CD4-positive, alpha-beta T cell (primary cell): Measurements from ENCODE around the gene SCAPER. TPM values are rescaled to one million over a fixed set of nuclear protein-coding genes. Genes with fewer than 3 reads are reported as not detected.

ENCODE experiments used
- ATAC-seq: fragments of 200-7000 bp; cut with Tn5 transposase; one replicate; pipeline ENCODE4 v1.10.0; 2022; ENCODE audit warnings: mild to moderate bottlenecking; ENCODE audit not compliant: poor library complexity
- CTCF ChIA-PET: fragments of 350-600 bp; sonication (Branson Sonifier 250); formaldehyde crosslinking; loops from one replicate; lab custom pipeline; 2021; ENCODE audit warnings: antibody characterized with exemption, inconsistent platforms; lab: Charles Lee
- POLR2A ChIA-PET: fragments of 350-600 bp; sonication (Branson Sonifier 250); formaldehyde crosslinking; loops from one replicate; lab custom pipeline; 2021; ENCODE audit warnings: antibody characterized with exemption, inconsistent platforms; lab: Charles Lee
- DNase-seq, 14 experiments: peaks; one replicate each; pipeline ENCODE4 v3.0.0-alpha.2; 2013 to 2020; ENCODE audit warnings: mixed read lengths in 2 of 14
- H3K27ac ChIP-seq, 2 donors: one replicate each; pipeline versions ENCODE4 v1.5.1 to v1.7.0; 2013; ENCODE audit warnings: low read length in 2 of 2, low read depth in 1 of 2, mild to moderate bottlenecking in 1 of 2
- H3K27me3 ChIP-seq, 2 experiments: 1 replicate in 1 of 2; 2 replicates in 1 of 2; pipeline versions ENCODE4 v1.6.1 to v1.7.0; 2013; ENCODE audit warnings: low read length in 2 of 2, control low read depth in 1 of 2, mild to moderate bottlenecking in 1 of 2, moderate library complexity in 1 of 2; ENCODE audit not compliant: insufficient read depth in 2 of 2, control insufficient read depth in 1 of 2
- H3K36me3 ChIP-seq: one replicate; pipeline ENCODE4 v1.6.1; 2013; ENCODE audit warnings: low read length, control low read depth; ENCODE audit not compliant: insufficient read depth
- H3K4me1 ChIP-seq: one replicate; pipeline ENCODE4 v1.6.1; 2013; ENCODE audit warnings: low read length, control low read depth; ENCODE audit not compliant: insufficient read depth
- H3K4me3 ChIP-seq: one replicate; pipeline ENCODE4 v1.5.1; 2013; ENCODE audit warnings: mild to moderate bottlenecking, low read length, moderate library complexity
- H3K9me3 ChIP-seq, 2 experiments: 1 replicate in 1 of 2; 2 replicates in 1 of 2; pipeline versions ENCODE4 v1.6.1 to v1.7.0; 2013; ENCODE audit warnings: low read length in 2 of 2, mild to moderate bottlenecking in 2 of 2, control low read depth in 1 of 2, moderate library complexity in 1 of 2; ENCODE audit not compliant: control insufficient read depth in 1 of 2, insufficient read depth in 1 of 2
- H3K27ac Mint-ChIP-seq: one replicate; pipeline ENCODE4 v1.8.0; 2020; ENCODE audit warnings: mixed read lengths
- H3K27me3 Mint-ChIP-seq: one replicate; pipeline ENCODE4 v1.8.0; 2021; ENCODE audit warnings: mixed read lengths
- H3K36me3 Mint-ChIP-seq: one replicate; pipeline ENCODE4 v1.8.0; 2021; ENCODE audit warnings: low read depth, mixed read lengths
- H3K4me1 Mint-ChIP-seq: one replicate; pipeline ENCODE4 v1.8.0; 2021; ENCODE audit warnings: low read depth, mixed read lengths
- H3K4me3 Mint-ChIP-seq: one replicate; pipeline ENCODE4 v1.8.0; 2020; ENCODE audit warnings: mild to moderate bottlenecking, mixed read lengths
- H3K9me3 Mint-ChIP-seq: one replicate; pipeline ENCODE4 v1.8.0; 2020; ENCODE audit warnings: mixed read lengths
- intact Hi-C, 2 experiments: fragments of 100-400 bp; cut with DNase I in 1 of 2; cut with micrococcal nuclease in 1 of 2; formaldehyde crosslinking; loops; one replicate each; pipeline versions ENCODE4 v1.15.1 to v1.9.0; 2023 to 2025; cut with DNase I, micrococcal nuclease
- total RNA-seq, 174 experiments: library from RNA in 2 of 174; stranded (reverse) in 2 of 174; gene quantifications; one replicate each; pipeline ENCODE4 v1.2.3 and lab custom pipeline; 2021 to 2026
- TF ChIP-seq, protein P1 (sequence below): fragments of 200-600 bp; IDR thresholded peaks from one replicate; pipeline ENCODE4 v1.8.0; 2022; ENCODE audit warnings: antibody characterized with exemption, mild to moderate bottlenecking

Gene SCAPER
- total RNA-seq, 2 experiments from 2014 or later, result 40.3 to 41.2 TPM

- H3K4me3 ChIP-seq, result no peak overlapping the region
- ATAC-seq, result no peak
- peaks cover 44% of the 10 kb centered on the region for H3K36me3 ChIP-seq
- ChIA-PET CTCF (no interaction called here), POLR2A (no interaction called here)
- DNase-seq, result no peak
- Mint-ChIP-seq H3K4me3 (no peak overlapping the region), H3K9me3 (no peaks in the 10 kb centered on the region), H3K27me3 (no peaks in the 10 kb centered on the region), H3K27ac (no peak overlapping the region), H3K4me1 (no peaks in the 10 kb centered on the region), H3K36me3 (peaks cover 71% of the 10 kb centered on the region)
- H3K27ac ChIP-seq, result no peak overlapping the region
- H3K27me3 ChIP-seq, result no peaks in the 10 kb centered on the region
- intact Hi-C loops, result no loop called here
- H3K4me1 ChIP-seq, result no peaks in the 10 kb centered on the region
- H3K9me3 ChIP-seq, result peaks cover 0 to 8% of the 10 kb centered on the region in 2 experiments
- TF ChIP-seq, protein P1, sequence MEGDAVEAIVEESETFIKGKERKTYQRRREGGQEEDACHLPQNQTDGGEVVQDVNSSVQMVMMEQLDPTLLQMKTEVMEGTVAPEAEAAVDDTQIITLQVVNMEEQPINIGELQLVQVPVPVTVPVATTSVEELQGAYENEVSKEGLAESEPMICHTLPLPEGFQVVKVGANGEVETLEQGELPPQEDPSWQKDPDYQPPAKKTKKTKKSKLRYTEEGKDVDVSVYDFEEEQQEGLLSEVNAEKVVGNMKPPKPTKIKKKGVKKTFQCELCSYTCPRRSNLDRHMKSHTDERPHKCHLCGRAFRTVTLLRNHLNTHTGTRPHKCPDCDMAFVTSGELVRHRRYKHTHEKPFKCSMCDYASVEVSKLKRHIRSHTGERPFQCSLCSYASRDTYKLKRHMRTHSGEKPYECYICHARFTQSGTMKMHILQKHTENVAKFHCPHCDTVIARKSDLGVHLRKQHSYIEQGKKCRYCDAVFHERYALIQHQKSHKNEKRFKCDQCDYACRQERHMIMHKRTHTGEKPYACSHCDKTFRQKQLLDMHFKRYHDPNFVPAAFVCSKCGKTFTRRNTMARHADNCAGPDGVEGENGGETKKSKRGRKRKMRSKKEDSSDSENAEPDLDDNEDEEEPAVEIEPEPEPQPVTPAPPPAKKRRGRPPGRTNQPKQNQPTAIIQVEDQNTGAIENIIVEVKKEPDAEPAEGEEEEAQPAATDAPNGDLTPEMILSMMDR, result no peak
Measured at GRCh38 chr15:76793162-76793561, 112.0 kb downstream of the SCAPER start.

- Histone ChIP-seq H3K36me3 (peaks cover 41% of the 10 kb centered on the region), H3K27ac (no peak overlapping the region), H3K4me3 (no peak overlapping the region), H3K4me1 (no peaks in the 10 kb centered on the region), H3K27me3 (no peaks in the 10 kb centered on the region), H3K9me3 (peaks cover 0 to 8% of the 10 kb centered on the region in 2 experiments)
- TF ChIP-seq, protein P1, result no peak
- intact Hi-C loops, result no loop called here
- Mint-ChIP-seq H3K9me3 (no peaks in the 10 kb centered on the region), H3K36me3 (peaks cover 61% of the 10 kb centered on the region), H3K4me3 (no peak overlapping the region), H3K27me3 (no peaks in the 10 kb centered on the region), H3K4me1 (no peaks in the 10 kb centered on the region), H3K27ac (no peak overlapping the region)
- POLR2A ChIA-PET, result no interaction called here
- ATAC-seq, result no peak
- no peak for DNase-seq
- CTCF ChIA-PET, result no interaction called here
Measured at GRCh38 chr15:76791511-76791910, 113.6 kb downstream of the SCAPER start.

DNA sequence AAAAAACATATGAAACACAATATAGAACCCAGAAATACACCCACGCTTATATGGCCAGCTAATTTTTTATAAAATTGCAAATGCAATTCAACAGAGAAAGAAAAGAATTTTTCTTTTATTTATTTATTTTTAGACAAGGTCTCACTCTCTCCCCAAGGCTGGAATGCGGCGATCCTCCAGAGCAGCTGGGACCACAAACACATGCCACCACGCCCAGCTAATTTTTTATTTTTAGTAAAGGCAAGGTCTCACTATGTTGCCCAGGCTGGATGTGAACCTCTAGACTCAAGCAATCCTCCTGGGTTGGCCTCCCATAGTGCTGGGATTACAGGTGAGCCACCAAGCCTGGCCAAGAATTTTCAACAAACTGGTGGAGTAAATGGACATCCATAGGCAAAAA is 117.9 kb downstream of the SCAPER start:
- no peaks in the 10 kb centered on the region for H3K27me3 Mint-ChIP-seq
- H3K36me3 Mint-ChIP-seq, result peaks cover 74% of the 10 kb centered on the region
- H3K9me3 Mint-ChIP-seq, result no peaks in the 10 kb centered on the region
- no peak overlapping the region for H3K27ac ChIP-seq
- H3K27ac Mint-ChIP-seq, result no peak overlapping the region
- no peak overlapping the region for H3K4me3 ChIP-seq
- CTCF ChIA-PET, result no interaction called here
- ATAC-seq (no peak), DNase-seq (no peak)
- no peaks in the 10 kb centered on the region for H3K4me1 Mint-ChIP-seq
- H3K4me1 ChIP-seq, result no peaks in the 10 kb centered on the region
- no peak overlapping the region for H3K4me3 Mint-ChIP-seq
- POLR2A ChIA-PET, result no interaction called here
- intact Hi-C loops, result no loop called here
- H3K9me3 ChIP-seq, result peaks cover 0 to 8% of the 10 kb centered on the region in 2 experiments
- TF ChIP-seq, protein P1, result no peak
- no peaks in the 10 kb centered on the region for H3K27me3 ChIP-seq
- peaks cover 19% of the 10 kb centered on the region for H3K36me3 ChIP-seq
